Measurements from ENCODE around the gene PRSS56.

The PRSS56 gene

DNA sequence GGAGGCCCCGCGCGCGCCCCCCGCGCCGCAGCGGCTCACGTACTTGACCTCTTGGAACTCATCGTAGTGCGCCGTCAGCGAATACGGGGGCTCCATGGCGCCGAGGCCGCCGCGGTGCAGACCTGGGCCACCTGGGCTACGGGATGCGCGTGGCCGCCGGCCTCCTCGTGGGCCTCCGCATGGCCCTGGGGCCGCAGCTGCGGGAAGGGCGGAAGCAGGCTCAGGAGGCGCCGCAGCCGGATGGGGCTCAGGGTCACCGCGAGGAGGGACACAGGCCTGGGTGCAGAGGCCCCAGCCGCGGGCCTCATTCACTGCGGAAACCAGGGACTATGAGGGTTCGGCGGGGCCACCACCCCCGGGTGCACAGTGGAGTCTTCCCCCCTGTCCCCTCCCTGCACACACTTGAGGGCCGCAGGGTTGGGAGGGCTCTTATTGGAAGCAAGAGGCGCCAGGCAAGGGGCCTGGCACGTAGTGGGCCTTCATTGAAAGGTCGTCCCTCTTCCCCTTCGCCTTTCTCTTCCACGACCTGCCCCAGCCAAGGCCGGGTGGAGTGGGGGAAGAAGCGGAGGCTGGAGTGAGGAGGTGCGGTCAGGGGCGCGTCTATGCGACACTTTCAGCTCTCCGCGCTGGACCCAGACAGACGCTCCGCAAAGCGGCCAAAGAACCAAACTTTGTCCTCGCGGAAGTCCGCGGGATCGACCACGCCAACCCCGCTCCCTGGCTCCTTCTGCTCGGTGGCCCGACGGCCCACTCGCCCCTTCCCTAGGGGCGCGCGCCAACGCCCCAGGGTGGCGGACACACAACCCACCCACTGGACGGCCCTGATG lies 33.4 kb upstream of the PRSS56 start:
- no peak for DNase-seq

DNA sequence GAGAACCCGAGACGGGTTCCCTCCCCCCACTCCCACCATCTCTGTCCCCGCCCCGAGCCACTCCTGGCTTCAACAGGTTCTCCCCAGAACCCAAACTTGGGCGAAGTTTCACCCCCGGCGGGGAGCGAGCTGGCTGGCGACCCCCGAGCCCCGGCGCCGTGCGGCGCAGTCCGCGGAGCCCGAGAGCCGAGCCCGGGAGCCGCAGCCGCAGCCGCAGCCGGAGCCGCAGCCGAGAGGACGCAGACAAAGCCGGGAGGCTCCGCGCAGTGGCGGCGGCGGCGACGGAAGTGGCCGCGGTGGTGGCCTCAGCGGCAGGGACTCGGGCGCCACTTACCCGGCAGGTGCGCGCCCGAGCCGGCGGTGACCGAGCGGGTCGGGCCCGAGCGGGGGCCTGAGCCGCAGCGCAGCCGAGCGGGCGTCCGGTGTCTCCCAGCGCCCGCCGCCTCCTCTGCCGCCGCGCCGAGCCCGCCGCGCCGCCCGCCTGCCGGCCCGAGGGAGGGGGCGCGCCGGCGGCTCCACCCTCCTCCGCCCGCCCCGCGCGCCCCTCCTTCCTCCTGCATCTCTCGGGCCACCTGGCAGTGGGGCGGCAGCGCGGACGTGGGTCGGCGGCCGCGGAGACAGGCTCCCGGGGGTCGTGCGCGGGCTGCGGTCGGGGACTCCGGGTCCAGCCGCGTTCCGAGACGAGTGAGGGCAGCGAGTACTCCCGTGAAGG lies 32.6 kb upstream of the PRSS56 start, which contains the start of gene ECEL1:
Gene ECEL1 (minus strand): TSS at position 450 of the 712 bp plus-strand sequence. CDS start 1,181 bp downstream, outside the sequence.
- no peak for DNase-seq

DNA sequence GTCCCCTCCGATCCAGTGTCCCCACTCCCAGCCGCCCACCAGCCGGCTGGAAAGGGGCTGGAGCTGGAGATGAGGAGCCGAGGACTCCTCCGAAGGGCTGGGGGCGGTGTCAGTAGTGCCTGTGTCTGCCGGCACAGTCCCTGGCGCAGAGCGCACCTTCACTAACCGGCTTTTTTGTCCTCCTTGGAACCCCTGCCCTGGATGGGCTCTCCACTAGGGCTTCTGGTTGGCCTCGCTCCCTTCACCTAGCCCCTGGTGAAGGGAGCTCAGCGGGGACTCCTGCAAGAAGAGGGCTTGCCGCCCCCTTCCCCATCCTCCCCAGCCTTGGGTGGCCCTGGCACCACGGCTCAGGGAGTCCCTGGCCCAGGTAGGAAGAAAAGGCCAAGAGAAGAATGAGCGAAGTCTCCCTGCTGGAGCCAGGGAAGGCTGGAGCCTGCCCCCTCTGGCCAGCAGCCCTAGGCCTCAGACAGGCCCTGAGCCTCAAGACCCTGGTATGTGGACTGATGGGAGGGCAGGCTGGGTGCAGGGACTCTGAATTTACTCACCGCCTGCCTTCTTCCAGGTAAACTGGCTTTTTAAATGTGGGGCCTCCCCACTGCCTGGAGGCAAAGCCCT lies 32.0 kb upstream of the PRSS56 start:
- no peak for DNase-seq

DNA sequence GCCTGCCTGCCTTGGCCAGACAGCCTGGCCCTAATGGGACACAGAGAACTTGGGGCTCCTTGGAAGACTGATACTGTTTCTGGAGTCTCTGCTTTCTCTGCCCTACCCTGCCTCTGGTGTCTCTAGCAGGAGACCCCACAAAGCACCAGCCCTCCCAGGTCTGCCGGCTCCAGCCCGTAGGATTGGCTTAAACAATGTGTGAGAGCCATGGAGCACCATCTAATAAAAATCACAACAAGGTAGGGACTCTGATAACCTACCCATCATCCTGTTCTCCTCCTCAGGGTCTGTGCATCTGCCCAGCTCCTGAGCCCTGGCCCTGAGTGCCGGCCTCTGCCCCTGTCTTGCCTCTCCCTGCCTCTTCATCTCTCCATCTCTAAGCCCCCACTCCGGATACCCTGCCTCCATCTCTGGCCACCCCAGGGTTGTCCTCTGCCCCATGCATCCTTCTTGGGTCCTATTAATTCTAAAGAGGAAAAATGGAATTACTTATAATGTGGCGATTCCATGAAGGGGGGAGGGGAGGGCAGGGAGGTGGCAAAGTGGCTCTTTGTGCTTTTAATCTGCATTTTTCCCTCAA lies 31.4 kb upstream of the PRSS56 start:
- DNase-seq: no peak

DNA sequence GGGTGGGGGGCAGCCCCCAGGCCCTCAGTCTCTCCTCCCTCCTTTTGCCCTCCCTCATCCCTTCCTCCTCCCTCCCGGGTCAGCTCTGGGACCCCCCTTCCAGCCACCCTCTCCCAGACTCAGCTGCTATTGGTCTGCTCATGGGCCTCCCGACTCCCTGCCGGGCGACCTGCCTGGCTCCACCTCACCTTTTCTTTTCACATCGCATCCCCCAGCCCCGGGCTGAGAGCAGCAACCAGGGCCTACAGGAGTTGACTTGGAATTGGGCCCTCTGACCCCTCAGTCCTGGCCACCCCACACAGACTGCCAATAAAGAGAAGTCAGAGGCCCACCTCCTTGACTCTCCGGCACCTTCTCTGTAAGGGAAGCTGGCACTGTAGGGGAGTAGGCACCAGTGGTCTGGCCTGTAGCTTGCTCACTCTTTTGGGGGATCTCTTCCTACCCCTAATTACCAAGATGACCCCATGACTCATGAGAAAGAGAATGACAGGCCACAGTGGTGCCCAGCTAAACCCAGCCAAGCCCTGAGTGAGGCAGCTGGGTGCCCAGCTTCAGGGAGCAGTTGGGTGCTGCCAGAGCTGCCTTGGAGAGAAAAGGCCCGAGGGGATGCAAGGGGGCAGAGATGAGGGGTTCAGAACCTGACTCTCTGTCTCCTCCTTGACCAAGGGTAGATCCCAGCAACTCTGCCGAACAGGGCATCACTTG lies 30.5 kb upstream of the PRSS56 start:
- DNase-seq: no peak

DNA sequence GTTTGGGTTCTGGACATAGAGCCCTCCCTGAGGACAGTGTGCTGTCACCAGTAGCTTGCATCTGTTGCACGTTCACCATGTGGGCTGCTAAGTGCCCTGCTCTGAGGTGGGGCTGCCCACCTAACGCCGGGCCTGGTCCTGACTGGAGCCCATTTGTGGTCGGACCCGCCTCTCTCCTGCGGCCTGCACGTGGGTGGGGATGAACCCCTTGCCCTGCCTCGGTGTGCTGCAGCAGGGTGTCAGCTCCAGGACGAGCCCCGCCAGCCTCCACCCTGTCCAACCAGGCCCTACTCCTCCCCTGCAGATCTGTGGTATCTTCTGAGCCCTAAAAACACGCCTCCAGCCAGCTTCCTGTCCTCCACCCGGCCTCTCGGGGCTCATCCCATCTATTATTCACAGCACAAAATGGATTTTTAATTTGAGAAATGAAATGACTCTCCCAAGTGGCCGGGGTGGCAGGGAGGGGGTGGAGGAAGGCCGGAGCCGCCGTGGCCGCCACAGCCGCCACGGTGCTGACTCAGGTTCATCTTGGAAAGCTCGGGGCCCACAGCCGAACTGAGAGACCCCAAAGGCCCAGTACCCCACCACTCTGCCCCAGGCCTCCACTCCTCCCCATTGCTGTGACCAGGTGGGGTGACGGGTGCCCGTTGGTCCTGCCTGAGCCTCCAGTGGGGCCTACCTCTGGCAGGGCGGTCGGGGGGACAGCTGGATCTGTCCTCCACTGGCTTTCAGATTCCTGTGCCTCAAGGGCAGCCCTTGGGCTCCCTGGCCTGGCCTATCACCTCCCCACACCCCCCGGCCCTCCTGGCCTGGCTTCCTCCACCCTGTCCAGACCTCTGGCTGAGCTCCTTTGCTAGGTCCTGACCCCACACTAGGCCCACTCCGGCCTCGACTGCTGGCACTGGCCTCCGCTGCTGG lies 29.7 kb upstream of the PRSS56 start:
- no peak for DNase-seq

DNA sequence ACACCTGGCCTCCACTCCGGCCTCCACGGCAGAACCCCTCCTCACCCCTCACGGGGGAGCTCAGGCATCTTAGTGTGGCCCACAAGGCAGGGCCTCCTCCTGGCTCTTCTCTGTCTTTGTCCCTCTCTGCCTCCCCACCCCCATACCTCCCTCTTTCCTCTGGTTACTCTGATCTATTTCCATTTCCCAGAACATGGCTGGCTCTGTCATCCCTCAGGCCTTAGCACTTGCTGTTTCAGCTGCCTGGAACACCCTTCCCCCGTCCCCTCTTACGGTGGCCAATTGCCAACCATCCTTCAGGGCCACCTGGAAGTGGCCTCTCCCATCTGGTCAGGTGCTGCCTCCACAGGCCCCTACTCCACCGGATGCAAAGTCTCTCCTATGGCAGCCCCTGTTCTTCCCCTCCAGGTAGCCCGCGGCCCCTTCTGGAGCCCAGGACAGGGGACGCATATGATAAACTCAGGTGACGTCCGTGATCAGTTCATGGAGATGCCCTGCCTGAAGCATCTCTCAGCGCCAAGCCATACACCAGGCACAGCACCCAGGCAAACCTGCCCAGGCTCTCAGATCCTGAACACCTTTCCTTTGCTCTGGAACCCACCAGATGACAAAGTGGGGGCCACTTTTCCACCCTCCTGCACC lies 28.9 kb upstream of the PRSS56 start:
- DNase-seq: no peak

DNA sequence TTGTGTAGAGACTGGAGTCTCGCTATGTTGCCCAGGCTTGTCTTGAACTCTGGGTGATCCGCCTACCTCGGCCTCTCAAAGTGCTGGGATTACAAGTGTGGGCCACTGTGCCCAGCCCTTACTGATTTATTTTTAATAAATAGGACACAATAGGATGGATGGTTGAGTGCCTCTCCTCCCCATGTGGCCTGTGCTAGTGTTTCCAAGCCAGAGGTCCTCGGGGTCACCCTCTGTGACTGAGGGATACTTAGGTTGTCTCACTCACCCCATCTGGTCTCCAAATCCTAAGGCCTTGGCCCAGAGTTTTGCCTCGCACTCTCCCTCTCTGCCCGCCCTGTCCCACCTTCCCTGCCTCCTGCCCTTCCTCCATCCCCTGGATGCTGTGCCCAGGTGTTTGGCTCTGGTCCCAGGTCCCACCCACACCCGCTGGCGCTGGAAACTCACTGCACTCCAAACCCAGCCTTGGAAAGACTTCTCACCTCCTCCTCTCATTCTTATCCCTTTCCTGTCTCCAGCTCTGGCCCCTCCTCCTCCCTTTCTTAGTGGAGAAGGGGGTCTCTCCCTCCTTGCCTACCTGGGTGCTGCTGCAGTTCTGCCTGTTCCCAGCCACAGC lies 27.8 kb upstream of the PRSS56 start:
- no peak for DNase-seq

DNA sequence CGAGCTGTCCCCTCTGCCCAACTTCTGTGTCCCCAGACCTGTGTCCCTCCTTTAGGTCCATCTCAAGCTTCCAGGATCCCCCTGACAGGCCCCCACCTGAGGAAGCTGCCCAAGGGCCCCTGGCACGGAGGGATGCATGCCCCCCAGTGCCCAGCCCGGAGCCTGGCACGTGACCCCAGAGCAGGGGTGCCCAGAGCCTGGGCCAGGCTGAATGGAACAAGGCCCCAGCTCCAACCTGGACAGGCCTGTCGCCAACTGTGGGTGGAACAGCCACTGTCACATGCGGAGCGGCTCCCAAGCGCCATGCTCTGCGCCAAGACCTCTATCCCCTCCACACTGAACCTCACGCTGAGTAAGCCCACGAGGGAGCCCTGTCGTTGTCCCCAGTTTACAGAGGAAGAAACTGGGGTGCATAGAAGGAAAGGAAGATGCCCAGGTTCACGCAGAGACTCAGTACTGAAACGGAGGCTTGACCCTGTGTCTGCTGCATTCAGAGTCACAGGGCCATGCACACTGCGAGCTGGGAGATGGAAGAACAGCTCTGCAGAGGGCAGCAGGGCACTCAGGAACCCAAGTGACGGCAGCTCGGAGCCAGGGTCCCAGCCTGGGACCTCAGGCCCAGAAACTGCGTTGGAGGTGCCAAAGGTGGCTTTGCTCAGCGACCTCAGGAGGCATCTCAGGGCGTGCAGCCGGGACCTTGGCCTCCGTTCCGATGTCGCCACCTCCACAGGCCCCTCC lies 27.1 kb upstream of the PRSS56 start:
- DNase-seq: no peak

DNA sequence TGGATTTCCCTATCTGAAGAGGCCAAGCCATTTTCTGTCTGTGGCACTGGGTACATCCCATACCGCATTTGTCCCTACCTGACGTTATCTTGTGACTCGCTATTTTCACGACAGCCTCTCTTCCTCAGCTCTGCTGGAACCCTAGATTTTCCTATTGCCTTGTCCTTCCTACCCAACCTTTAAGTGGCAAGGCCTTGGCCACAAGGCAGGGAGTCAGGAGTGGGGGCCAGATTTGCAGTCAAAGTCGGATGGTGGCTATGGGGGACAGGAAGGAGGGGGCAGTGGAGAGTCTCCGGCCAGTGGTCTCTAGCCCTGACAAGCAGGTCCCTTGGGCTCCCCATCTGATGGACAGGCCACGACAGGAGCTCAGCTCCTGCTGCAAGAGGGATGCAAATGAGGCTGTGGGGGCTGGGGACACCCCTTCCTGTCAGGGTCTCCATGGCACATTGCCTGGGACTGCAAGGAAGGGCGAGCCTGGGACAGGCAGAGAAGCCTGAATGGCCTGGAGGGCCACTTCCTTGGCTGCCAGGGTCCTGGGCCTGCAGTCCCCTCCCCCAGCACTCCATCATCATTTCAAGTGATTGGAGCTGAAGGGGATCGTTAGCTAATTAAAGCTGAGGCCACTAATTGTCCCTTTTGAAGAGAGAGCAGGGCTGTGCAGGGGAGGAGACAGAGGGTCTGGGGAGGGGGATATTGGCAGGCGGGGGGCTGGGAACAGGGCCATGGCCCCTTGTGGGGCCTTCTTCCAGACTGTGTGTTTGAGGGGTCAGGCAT lies 26.3 kb upstream of the PRSS56 start:
- no peak for DNase-seq

DNA sequence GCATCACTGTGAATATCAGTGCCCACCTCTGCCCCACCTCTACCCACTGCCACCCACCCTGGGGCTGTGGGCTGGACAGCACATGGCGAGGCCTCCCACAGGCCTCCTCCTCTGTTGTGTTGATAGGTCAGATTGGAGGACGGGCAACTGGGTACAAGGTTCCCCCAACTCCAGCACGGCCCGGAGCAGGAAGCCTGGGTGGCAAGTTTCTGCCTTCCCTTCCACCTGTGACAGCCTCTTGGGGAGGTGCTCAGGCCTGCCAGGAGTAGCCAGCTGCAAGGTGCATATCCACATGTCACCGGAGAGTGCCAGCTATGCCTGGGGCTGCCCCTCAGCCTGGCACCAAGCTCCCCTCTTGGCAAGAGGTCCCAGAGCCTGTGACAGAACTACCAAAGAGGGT lies 25.6 kb upstream of the PRSS56 start:
- DNase-seq: no peak

DNA sequence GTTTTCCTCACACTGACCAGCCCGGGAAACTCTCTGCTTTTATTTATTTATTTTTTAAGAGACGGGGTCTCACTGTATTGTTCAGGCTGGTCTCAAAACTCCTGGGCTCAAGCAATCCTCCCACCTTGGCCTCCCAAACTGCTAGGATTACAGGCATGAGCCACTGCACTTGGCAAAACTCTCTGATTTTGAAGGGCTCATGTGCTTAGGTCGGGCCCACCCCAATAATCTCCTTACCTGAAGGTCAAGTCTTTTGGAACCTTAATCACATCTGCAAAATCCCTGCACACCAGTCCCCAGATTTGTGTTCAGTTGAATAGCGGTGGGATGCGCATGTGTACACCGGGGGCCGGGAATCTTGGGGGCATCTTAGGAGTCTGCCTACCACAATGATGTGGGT lies 24.9 kb upstream of the PRSS56 start:
- no peak for DNase-seq

DNA sequence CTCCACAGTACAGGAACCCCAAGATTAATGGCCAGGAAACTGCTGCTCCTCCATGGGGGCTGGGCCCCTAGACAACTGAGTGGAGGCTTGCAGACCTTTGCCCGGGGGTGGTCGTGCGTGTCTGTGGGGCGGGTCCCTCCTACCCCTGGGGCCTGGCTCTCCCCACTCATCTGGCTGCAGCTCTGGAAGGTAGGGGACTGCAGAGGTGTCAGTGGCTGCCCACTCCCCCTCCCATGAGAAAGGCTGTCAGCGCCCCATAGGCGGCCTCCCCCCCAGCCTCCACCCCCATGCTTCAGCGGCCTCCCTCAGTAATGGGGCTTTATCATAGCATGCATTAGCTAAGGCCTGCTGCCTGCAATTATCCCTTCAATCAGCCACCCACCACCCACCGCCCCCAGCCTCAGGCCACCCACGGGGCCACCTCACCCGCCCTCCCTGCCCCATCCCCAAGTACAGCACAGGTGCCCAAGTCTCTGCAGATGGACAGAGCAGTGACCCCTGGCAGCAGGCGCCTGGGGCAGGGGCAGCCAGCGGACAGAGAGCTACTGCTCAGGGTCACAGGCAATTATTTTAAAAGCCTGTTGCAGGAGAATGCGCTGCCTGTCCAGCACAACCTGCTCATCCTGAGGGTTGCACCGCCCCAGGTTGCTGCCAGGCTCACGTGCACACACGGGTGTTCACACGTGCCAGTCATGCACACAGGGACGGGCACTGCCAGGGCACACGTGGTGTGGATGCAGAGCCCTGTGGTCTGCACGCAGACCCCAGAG lies 23.5 kb upstream of the PRSS56 start:
- no peak for DNase-seq

DNA sequence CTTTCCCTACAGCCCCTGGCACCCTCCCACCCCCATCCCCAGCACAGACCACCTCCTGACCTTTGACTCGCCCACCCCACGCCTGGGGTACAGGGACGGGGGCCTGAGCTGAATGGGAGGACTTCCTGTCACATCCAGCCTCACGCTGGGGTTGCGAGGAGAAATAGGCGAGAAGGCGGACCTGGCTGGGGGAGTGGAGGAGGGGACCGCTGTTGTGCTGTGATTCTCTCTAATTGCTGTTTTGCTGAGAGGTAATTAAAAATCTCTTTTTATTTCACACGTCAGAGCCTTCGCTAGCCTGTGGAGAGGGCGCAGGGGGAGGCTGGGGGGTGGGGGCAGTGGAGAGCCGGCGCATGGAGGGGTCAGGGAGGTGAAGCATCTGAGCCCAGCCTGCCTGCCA lies 22.8 kb upstream of the PRSS56 start:
- no peak for DNase-seq

DNA sequence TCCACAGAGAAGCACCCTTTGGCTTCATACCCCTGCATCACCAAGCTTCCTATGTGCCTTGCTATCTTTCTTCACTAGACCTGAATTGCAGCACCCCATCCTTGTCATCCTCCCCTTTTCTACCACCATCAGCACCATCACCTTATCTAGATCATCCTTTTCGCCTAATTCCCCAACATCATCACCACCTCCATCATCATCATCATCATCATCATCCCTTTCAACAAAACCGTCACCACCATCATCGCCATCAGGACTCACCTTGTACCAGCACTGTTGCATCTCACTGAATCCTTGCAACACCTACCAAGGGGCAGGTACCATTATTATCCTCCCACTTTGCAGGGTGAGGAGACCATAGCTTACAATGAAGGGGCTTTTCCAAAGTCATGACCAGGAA lies 21.7 kb upstream of the PRSS56 start:
- DNase-seq: no peak

DNA sequence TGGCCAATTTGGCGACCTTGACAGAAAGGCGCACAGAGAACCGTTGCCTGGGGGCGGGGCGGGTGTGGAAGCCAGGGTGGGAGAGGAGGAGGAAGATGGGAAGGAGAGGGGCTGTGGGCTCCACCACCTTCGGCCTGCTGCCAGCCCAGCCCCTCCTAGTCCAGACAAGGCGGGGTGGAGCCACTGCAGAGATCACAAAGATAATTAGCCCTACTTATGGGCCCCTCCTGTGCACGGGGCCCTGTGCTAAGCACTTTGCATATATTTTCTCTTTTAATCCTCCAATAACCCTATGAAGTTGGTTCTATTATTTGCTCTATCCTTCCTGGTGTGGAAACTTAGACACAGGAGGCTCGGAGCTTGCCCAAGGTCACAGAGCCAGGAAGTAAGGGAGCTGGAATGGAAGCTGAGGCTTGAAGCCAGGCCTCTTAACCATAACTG lies 18.8 kb upstream of the PRSS56 start:
- no peak for DNase-seq

DNA sequence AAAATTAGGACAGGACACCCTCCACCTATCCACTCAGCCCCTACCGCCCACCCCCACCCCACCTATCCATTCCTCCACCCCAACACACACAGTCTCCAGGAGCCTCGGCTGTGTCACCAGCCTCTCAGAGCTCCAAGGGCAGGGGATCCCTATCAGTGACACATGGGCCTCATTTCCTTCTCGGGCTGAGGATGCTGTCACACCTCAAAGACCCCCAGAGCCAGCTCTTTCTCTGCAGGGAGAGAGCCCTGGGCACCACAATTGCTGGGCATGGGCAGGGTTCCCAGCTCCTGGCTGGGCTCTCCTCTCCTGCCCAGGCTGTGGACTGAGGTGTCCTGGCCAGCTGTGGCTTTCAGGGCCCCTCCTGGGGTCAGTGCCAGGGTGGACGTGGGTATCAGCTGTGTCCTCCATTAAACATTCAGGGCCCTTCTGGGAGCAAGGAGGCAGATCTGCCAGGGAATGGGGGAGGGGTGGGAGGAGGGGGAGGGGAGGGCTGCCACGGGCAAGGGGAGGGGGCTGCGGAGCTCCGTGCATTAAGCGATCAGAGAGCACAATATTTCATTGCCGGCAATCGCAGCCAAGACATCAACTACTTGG lies 18.3 kb upstream of the PRSS56 start:
- no peak for DNase-seq

DNA sequence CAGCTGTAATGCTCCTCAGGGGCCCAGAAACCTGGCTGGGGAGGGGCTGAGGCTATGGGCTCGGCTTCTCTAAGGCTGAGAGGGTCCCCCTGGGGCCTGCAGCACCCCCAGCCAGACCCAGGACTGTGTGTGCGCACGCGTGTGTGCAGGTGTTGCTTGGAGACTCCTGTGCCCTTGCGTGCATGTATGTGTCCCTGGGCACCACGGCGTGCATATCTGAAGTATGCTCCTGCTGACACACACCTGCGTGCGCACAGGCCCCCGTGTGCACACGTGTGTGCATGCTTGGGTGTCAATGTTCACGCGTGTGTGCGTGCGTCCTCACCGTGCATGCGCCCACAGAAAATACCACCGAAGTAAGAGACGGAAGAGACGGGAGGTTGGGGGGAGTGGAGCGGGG lies 17.7 kb upstream of the PRSS56 start:
- no peak for DNase-seq
